Endodermal cell (in vitro differentiated cells): Measurements from ENCODE around the gene OR4D1. TPM values are rescaled to one million over a fixed set of nuclear protein-coding genes. Genes with fewer than 3 reads are reported as not detected.

Experiments
- DNase-seq: peaks from one replicate; pipeline ENCODE4 v3.0.0-alpha.2; 2017
- H3K27ac ChIP-seq: 2 replicates; pipeline ENCODE4 v1.5.1; 2013; ENCODE audit warnings: mild to moderate bottlenecking, low read depth, low read length, moderate library complexity
- H3K27me3 ChIP-seq: 2 replicates; pipeline ENCODE4 v1.6.1; 2013; ENCODE audit warnings: mild to moderate bottlenecking, low read length, moderate library complexity; ENCODE audit not compliant: insufficient read depth, control insufficient read depth, poor library complexity, severe bottlenecking
- H3K36me3 ChIP-seq: 2 replicates; pipeline ENCODE4 v1.7.0; 2013; ENCODE audit warnings: mild to moderate bottlenecking, low read length, moderate library complexity; ENCODE audit not compliant: control insufficient read depth, insufficient read depth
- H3K4me1 ChIP-seq: one replicate; pipeline ENCODE4 v1.7.0; 2013; ENCODE audit warnings: low read length; ENCODE audit not compliant: control insufficient read depth, insufficient read depth
- H3K4me3 ChIP-seq: 2 replicates; pipeline ENCODE4 v1.5.1; 2013; ENCODE audit warnings: mild to moderate bottlenecking, low read length, moderate library complexity
- H3K9ac ChIP-seq: 2 replicates; pipeline ENCODE4 v1.6.1; 2013; ENCODE audit warnings: mild to moderate bottlenecking, low read length, moderate library complexity; ENCODE audit not compliant: poor library complexity, severe bottlenecking; ENCODE audit errors: extremely low read depth
- H3K9me3 ChIP-seq: 2 replicates; pipeline ENCODE4 v1.6.1; 2013; ENCODE audit warnings: mild to moderate bottlenecking, low read length, moderate library complexity; ENCODE audit not compliant: control insufficient read depth
- H3K27ac Mint-ChIP-seq: 2 replicates; pipeline ENCODE4 v1.8.0; 2020; ENCODE audit warnings: mixed read lengths
- H3K27me3 Mint-ChIP-seq: 2 replicates; pipeline ENCODE4 v1.8.0; 2021; ENCODE audit warnings: mild to moderate bottlenecking, mixed read lengths; ENCODE audit not compliant: insufficient read depth
- H3K36me3 Mint-ChIP-seq: 2 replicates; pipeline ENCODE4 v1.8.0; 2020; ENCODE audit warnings: low read depth, mixed read lengths
- H3K4me1 Mint-ChIP-seq: 2 replicates; pipeline ENCODE4 v1.8.0; 2020; ENCODE audit warnings: mixed read lengths
- H3K4me3 Mint-ChIP-seq: 2 replicates; pipeline ENCODE4 v1.8.0; 2020; ENCODE audit warnings: mild to moderate bottlenecking, moderate library complexity, mixed read lengths
- H3K9me3 Mint-ChIP-seq: 2 replicates; pipeline ENCODE4 v1.8.0; 2020; ENCODE audit warnings: mild to moderate bottlenecking, mixed read lengths
- CTCF ChIP-seq: fragments of 200-600 bp; sonication (generic); conservative IDR thresholded peaks from 2 replicates; pipeline ENCODE4 v1.5.0; 2021; ENCODE audit warnings: antibody characterized with exemption, mild to moderate bottlenecking
- WGBS, 2 experiments: methylation state at CpG; one replicate each; pipeline versions ENCODE4 v1.1.5 to v1.1.7; 2013; ENCODE audit warnings: missing lambda C conversion rate in 2 of 2, mixed read lengths in 1 of 2; ENCODE audit not compliant: insufficient coverage in 1 of 2, insufficient read length in 1 of 2; 5-methylcytosine and 5-hydroxymethylcytosine counted together
- total RNA-seq, 2 donors: library from RNA; stranded (reverse); fragmentation: NEBNext Ultra II Directional in 1 of 2; extraction: Animal tissue kit (Norgen Biotek cat#: 25700) in 1 of 2; gene quantifications; 2 replicates in 1 of 2; 3 replicates in 1 of 2; pipeline ENCODE4 v1.2.1, GENCODE V29; 2021

The OR4D1 gene
- total RNA-seq, 2 donors from 2014 or later: 0.07 to 0.22 TPM

GRCh38 chr17:58165981-58166380 is 17.8 kb downstream of the OR4D1 start:
- no peaks in the 10 kb centered on the region for H3K36me3 ChIP-seq
- Mint-ChIP-seq H3K36me3 (no peaks in the 10 kb centered on the region), H3K4me1 (no peaks in the 10 kb centered on the region), H3K4me3 (no peak overlapping the region), H3K27ac (no peak overlapping the region), H3K27me3 (peaks cover 68% of the 10 kb centered on the region), H3K9me3 (peaks cover 2% of the 10 kb centered on the region)
- H3K9me3 ChIP-seq: no peaks in the 10 kb centered on the region
- DNase-seq: no peak
- H3K4me3 ChIP-seq: no peak overlapping the region
- TF ChIP-seq CTCF: no peak
- no peaks in the 10 kb centered on the region for H3K4me1 ChIP-seq
- WGBS, 2 experiments: 23 to 28% methylated on average over 2 of the region's 2 CpGs
- no peak overlapping the region for H3K9ac ChIP-seq
- H3K27me3 ChIP-seq: peaks cover 92% of the 10 kb centered on the region
- no peak overlapping the region for H3K27ac ChIP-seq

DNA sequence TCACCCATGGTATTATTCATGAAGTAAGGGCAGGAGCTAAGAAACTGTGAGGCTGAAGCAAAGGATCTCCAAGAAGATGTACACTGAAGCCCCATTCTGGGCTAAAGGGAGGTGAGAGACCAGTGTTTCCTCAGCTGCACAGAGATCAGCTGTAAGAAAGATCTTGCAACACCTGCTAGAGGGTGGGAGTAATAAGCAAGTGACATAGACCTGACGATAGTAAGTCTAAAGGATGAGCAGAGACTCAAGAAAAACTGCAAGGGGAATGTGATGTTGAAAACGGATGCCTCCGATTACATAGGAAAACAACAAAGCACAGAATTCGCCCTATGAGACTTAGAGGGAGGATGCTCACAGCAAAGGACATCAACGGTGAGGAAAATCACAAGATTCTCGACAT is 18.5 kb downstream of the OR4D1 start, which contains the start of gene OR4D2:
TSS of gene OR4D2 (plus strand) at position 301 of the 400 bp plus-strand sequence. CDS start 2,674 bp downstream, outside the sequence.
- no peaks in the 10 kb centered on the region for H3K4me1 Mint-ChIP-seq
- H3K27ac Mint-ChIP-seq: no peak within 1 kb of the TSS
- Histone ChIP-seq H3K4me1 (no peaks in the 10 kb centered on the region), H3K27ac (no peak within 1 kb of the TSS), H3K9ac (no peak within 1 kb of the TSS), H3K9me3 (no peaks in the 10 kb centered on the region), H3K36me3 (no peaks in the 10 kb centered on the region), H3K4me3 (no peak within 1 kb of the TSS), H3K27me3 (peaks cover 85% of the 10 kb centered on the region)
- TF ChIP-seq CTCF: no peak
- DNase-seq: no peak
- peaks cover 2% of the 10 kb centered on the region for H3K9me3 Mint-ChIP-seq
- 67% methylated on average over 4 to 6 of the region's 6 CpGs for WGBS, 2 experiments
- H3K4me3 Mint-ChIP-seq: no peak within 1 kb of the TSS
- H3K36me3 Mint-ChIP-seq: no peaks in the 10 kb centered on the region
- H3K27me3 Mint-ChIP-seq: peaks cover 62% of the 10 kb centered on the region

DNA sequence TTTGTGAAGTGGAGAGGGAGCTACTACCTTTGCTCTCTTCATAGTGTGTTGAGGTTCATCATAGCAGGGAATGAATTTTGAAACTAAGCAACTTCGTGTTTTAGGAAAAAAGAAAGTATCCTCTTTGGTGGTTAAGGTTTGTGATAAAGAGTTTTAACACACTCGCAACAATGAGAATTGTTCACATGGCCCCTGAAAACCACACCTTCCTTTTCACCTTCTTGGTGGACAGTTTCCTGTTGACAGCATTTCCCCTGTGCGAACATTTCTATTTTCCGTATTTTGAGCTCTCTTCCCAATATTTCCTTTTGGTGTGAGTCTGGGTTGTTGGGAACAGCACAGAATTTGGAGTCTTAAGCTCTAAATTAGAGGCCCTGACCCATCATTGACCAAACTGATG is 22.4 kb downstream of the OR4D1 start:
- H3K4me1 Mint-ChIP-seq: no peaks in the 10 kb centered on the region
- Histone ChIP-seq H3K9me3 (no peaks in the 10 kb centered on the region), H3K27ac (no peak overlapping the region), H3K4me3 (no peak overlapping the region), H3K36me3 (no peaks in the 10 kb centered on the region), H3K27me3 (peaks cover 57% of the 10 kb centered on the region), H3K9ac (no peak overlapping the region), H3K4me1 (no peaks in the 10 kb centered on the region)
- DNase-seq: no peak
- 53 to 74% methylated on average over 3 to 4 of the region's 4 CpGs for WGBS, 2 experiments
- no peak overlapping the region for H3K27ac Mint-ChIP-seq
- no peak for TF ChIP-seq CTCF
- H3K4me3 Mint-ChIP-seq: no peak overlapping the region
- H3K27me3 Mint-ChIP-seq: peaks cover 44% of the 10 kb centered on the region
- H3K9me3 Mint-ChIP-seq: peaks cover 2% of the 10 kb centered on the region
- no peaks in the 10 kb centered on the region for H3K36me3 Mint-ChIP-seq
